Progenitor cell of endocrine pancreas (in vitro differentiated cells): ENCODE results near the gene RFFL. TPM values are rescaled to one million over a fixed set of nuclear protein-coding genes. Genes with fewer than 3 reads are reported as not detected.

Source experiments
- DNase-seq: peaks from one replicate; pipeline ENCODE4 v3.0.0; 2021; ENCODE audit warnings: low spot score; ENCODE audit not compliant: unreplicated experiment
- H3K27ac Mint-ChIP-seq: 2 replicates; pipeline ENCODE4 v1.8.0; 2021; ENCODE audit warnings: mild to moderate bottlenecking, moderate library complexity, mixed read lengths
- H3K27me3 Mint-ChIP-seq: 2 replicates; pipeline ENCODE4 v1.8.0; 2021; ENCODE audit warnings: mixed read lengths
- H3K36me3 Mint-ChIP-seq: 2 replicates; pipeline ENCODE4 v1.8.0; 2022; ENCODE audit warnings: mixed read lengths; ENCODE audit not compliant: insufficient read depth
- H3K4me1 Mint-ChIP-seq: 2 replicates; pipeline ENCODE4 v1.8.0; 2021; ENCODE audit warnings: low read depth, mixed read lengths
- H3K4me3 Mint-ChIP-seq: 2 replicates; pipeline ENCODE4 v1.8.0; 2021; ENCODE audit warnings: low read depth, mild to moderate bottlenecking, moderate library complexity, mixed read lengths
- H3K9me3 Mint-ChIP-seq: 2 replicates; pipeline ENCODE4 v1.8.0; 2021; ENCODE audit warnings: low read depth, mixed read lengths
- total RNA-seq: library from RNA; stranded (reverse); gene quantifications from 2 replicates; pipeline ENCODE4 v1.2.1, GENCODE V29; 2021
- TF ChIP-seq, protein P1 (sequence below): fragments of 200-600 bp; sonication (generic); IDR thresholded peaks from one replicate; pipeline ENCODE4 v1.5.0; 2021; ENCODE audit warnings: antibody characterized with exemption, mild to moderate bottlenecking; ENCODE audit not compliant: unreplicated experiment

The RFFL gene
- total RNA-seq, 1 donor from 2014 or later = 34.0 TPM

DNA sequence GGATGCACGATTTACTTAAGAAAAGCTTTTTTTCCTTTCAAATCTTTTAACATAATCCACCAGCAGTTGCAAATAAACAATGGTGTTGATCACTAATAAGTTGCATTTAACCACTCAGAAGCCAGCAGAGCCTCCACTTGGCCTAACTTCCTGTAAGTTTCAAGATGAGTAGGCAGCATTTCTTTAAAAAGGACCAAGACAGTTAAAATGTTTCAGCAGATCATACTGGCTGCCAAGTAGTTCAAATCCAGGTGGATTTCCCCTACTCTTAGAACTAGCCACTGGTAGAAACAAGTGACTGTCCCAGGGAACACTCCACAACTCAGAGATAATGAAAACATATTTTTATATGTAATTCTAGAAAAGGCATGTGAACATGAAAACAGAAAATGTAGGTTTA, 17.0 kb upstream of the RFFL start:
- no peaks in the 10 kb centered on the region for H3K9me3 Mint-ChIP-seq
- H3K27me3 Mint-ChIP-seq = no peaks in the 10 kb centered on the region
- H3K4me3 Mint-ChIP-seq = no peak overlapping the region

GRCh38 chr17:35079547-35080423, 16.3 kb upstream of the RFFL start:
- Mint-ChIP-seq H3K27me3 (no peaks in the 10 kb centered on the region), H3K27ac (no peak overlapping the region), H3K4me3 (no peak overlapping the region), H3K4me1 (peaks cover 37% of the 10 kb centered on the region), H3K36me3 (no peaks in the 10 kb centered on the region), H3K9me3 (no peaks in the 10 kb centered on the region)
- TF ChIP-seq, protein P1, sequence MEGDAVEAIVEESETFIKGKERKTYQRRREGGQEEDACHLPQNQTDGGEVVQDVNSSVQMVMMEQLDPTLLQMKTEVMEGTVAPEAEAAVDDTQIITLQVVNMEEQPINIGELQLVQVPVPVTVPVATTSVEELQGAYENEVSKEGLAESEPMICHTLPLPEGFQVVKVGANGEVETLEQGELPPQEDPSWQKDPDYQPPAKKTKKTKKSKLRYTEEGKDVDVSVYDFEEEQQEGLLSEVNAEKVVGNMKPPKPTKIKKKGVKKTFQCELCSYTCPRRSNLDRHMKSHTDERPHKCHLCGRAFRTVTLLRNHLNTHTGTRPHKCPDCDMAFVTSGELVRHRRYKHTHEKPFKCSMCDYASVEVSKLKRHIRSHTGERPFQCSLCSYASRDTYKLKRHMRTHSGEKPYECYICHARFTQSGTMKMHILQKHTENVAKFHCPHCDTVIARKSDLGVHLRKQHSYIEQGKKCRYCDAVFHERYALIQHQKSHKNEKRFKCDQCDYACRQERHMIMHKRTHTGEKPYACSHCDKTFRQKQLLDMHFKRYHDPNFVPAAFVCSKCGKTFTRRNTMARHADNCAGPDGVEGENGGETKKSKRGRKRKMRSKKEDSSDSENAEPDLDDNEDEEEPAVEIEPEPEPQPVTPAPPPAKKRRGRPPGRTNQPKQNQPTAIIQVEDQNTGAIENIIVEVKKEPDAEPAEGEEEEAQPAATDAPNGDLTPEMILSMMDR = no peak
- no peak for DNase-seq

More for the DNA sequence above, 17.0 kb upstream of the RFFL start:
- peaks cover 37% of the 10 kb centered on the region for H3K4me1 Mint-ChIP-seq
- TF ChIP-seq, protein P1 = no peak
- no peak for DNase-seq
- no peaks in the 10 kb centered on the region for H3K36me3 Mint-ChIP-seq
- no peak overlapping the region for H3K27ac Mint-ChIP-seq

GRCh38 chr17:35076874-35077273, 13.4 kb upstream of the RFFL start:
- DNase-seq = no peak
- Mint-ChIP-seq H3K9me3 (no peaks in the 10 kb centered on the region), H3K4me3 (no peak overlapping the region), H3K4me1 (peaks cover 51% of the 10 kb centered on the region), H3K36me3 (no peaks in the 10 kb centered on the region), H3K27ac (no peak overlapping the region), H3K27me3 (no peaks in the 10 kb centered on the region)
- TF ChIP-seq, protein P1 = no peak

DNA sequence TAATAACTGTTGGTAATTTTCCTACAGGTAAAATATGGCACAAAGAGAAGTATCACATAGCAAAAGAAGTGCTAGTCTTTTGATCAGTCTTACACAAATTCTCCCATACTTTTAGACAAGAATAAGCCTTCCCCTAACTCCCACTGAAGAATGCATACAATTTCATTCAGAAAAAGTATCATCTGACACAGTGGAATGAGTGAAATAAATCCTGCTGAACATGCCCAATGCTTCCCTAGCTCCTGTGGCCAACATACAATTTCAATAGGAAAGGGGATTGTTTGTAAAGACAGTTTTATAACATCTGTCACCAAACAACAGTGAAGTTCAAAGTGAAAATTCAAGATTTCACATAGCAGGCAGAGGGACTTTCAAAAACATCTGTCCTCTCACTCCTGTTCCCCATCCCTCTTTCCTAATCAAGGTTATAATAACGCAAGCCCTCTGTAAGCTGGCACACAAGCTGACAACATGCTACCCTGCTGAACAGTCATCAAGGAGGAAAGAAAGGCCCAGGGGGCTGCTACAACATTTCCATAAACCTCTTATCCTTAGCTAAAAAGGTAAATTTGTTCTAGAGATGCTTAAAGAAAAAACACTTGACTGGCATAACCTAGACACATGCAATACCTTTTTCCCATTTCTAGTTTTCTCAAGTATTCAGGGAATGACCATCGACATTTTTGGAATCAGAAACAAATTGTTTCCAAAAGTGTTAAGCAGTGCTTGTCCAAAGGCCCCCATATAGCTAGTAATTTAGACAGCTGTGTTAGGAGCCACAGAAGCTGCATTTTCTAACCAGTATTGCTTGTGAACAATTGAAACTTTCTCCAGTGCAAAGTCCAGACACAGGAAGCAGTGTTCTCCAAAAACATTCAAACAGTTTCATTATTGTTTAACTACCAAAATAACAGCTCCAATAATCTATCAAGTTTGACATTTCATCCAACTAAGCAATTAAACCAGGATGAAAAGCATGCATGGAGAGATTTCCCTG, 11.5 kb upstream of the RFFL start:
- H3K27ac Mint-ChIP-seq = peak overlapping the region; percentile 91

More for the DNA sequence above, 11.5 kb upstream of the RFFL start:
- no peaks in the 10 kb centered on the region for H3K36me3 Mint-ChIP-seq
- TF ChIP-seq, protein P1 = no peak
- no peaks in the 10 kb centered on the region for H3K9me3 Mint-ChIP-seq
- DNase-seq = no peak
- peak overlapping the region; percentile 46 for H3K4me3 Mint-ChIP-seq
- H3K4me1 Mint-ChIP-seq = peaks cover 54% of the 10 kb centered on the region
- no peaks in the 10 kb centered on the region for H3K27me3 Mint-ChIP-seq
